GM23338 (cell line): ENCODE results near the gene AQP5. TPM values are rescaled to one million over a fixed set of nuclear protein-coding genes. Genes with fewer than 3 reads are reported as not detected.

Source experiments
- ATAC-seq: fragments of 200-7000 bp; cut with Tn5 transposase; 3 replicates; pipeline ENCODE4 v1.9.1; 2020
- DNase-seq: peaks from one replicate; pipeline ENCODE4 v3.0.0-alpha.2; 2015; ENCODE audit warnings: low spot score
- H2AFZ ChIP-seq: fragments of 200-600 bp; sonication (generic); 2 replicates; pipeline ENCODE4 v1.8.0; 2016; ENCODE audit warnings: antibody characterized with exemption, mild to moderate bottlenecking, moderate library complexity
- H3F3A ChIP-seq: fragments of 200-600 bp; sonication (generic); replicated peaks from 2 replicates; pipeline ENCODE4 v1.8.0; 2017; ENCODE audit warnings: antibody characterized with exemption, mixed run types, low read depth
- H3K27ac ChIP-seq: fragments of 200-600 bp; sonication (generic); 2 replicates; pipeline ENCODE4 v1.6.1; 2016; ENCODE audit warnings: low read depth
- H3K27me3 ChIP-seq: fragments of 200-600 bp; sonication (generic); 2 replicates; pipeline ENCODE4 v1.8.0; 2016; ENCODE audit warnings: mild to moderate bottlenecking, mixed run types, moderate library complexity; ENCODE audit not compliant: insufficient read depth
- H3K36me3 ChIP-seq: fragments of 200-600 bp; sonication (generic); 2 replicates; pipeline ENCODE4 v1.8.0; 2016; ENCODE audit warnings: mild to moderate bottlenecking; ENCODE audit not compliant: insufficient read depth
- H3K4me1 ChIP-seq: fragments of 200-600 bp; sonication (generic); 2 replicates; pipeline ENCODE4 v1.8.0; 2016; ENCODE audit warnings: mild to moderate bottlenecking, moderate library complexity; ENCODE audit not compliant: insufficient read depth
- H3K4me2 ChIP-seq: fragments of 200-600 bp; sonication (generic); 2 replicates; pipeline ENCODE4 v1.7.1; 2017; ENCODE audit warnings: mixed run types
- H3K4me3 ChIP-seq: fragments of 200-600 bp; sonication (generic); 2 replicates; pipeline ENCODE4 v1.6.1; 2016; ENCODE audit warnings: mixed run types
- H3K79me2 ChIP-seq: fragments of 200-600 bp; sonication (generic); replicated peaks from 2 replicates; pipeline ENCODE4 v1.8.0; 2017; ENCODE audit warnings: mild to moderate bottlenecking; ENCODE audit not compliant: insufficient read depth
- H3K9me2 ChIP-seq: fragments of 200-600 bp; sonication (generic); 2 replicates; pipeline ENCODE4 v1.8.0; 2017; ENCODE audit not compliant: insufficient read depth
- H4K20me1 ChIP-seq: fragments of 200-600 bp; sonication (generic); replicated peaks from 2 replicates; pipeline ENCODE4 v1.8.0; 2017; ENCODE audit warnings: mild to moderate bottlenecking; ENCODE audit not compliant: insufficient read depth
- H3K27ac Mint-ChIP-seq: 2 replicates; pipeline ENCODE4 v1.8.0; 2020; ENCODE audit warnings: inconsistent platforms, mild to moderate bottlenecking, moderate library complexity, mixed read lengths
- H3K27me3 Mint-ChIP-seq: 3 replicates; pipeline ENCODE4 v1.8.0; 2022; ENCODE audit warnings: low read depth, mild to moderate bottlenecking, moderate library complexity, mixed read lengths, inconsistent platforms; ENCODE audit not compliant: insufficient read depth, poor library complexity
- H3K36me3 Mint-ChIP-seq: 3 replicates; pipeline ENCODE4 v1.8.0; 2021; ENCODE audit warnings: low read depth, mild to moderate bottlenecking, inconsistent platforms, moderate library complexity, mixed read lengths
- H3K4me1 Mint-ChIP-seq: 3 replicates; pipeline ENCODE4 v1.8.0; 2020; ENCODE audit warnings: mild to moderate bottlenecking, inconsistent platforms, mixed read lengths
- H3K4me3 Mint-ChIP-seq: 3 replicates; pipeline ENCODE4 v1.8.0; 2021; ENCODE audit warnings: moderate library complexity, mild to moderate bottlenecking, inconsistent platforms, mixed read lengths
- H3K9me3 Mint-ChIP-seq: 3 replicates; pipeline ENCODE4 v1.8.0; 2020; ENCODE audit warnings: moderate library complexity, mild to moderate bottlenecking, inconsistent platforms, mixed read lengths
- CREB1 ChIP-seq: fragments of 250-450 bp; sonication (Bioruptor Pico); IDR thresholded peaks from 2 replicates; pipeline ENCODE4 v1.5.0; 2020; ENCODE audit warnings: low read depth, mild to moderate bottlenecking, moderate library complexity
- CTCF ChIP-seq, 2 experiments: fragments of 200-600 bp in 1 of 2; sonication (generic) in 1 of 2; conservative IDR thresholded peaks; 2 replicates each; pipeline versions ENCODE4 v1.5.1 to v1.6.1; 2016 to 2017; ENCODE audit warnings: antibody characterized with exemption in 2 of 2, low read depth in 2 of 2, mild to moderate bottlenecking in 2 of 2, moderate library complexity in 1 of 2
- ETS1 ChIP-seq: IDR thresholded peaks from 2 replicates; pipeline ENCODE4 v1.6.1; 2016; ENCODE audit warnings: antibody characterized with exemption
- EZH2 ChIP-seq: fragments of 200-600 bp; sonication (generic); IDR thresholded peaks from one replicate; pipeline ENCODE4 v1.8.0; 2017; ENCODE audit warnings: antibody characterized with exemption, mild to moderate bottlenecking, low read depth; ENCODE audit not compliant: unreplicated experiment
- EZH2phosphoT487 ChIP-seq: fragments of 200-600 bp; sonication (generic); IDR thresholded peaks from one replicate; pipeline ENCODE4 v1.8.1; 2018; ENCODE audit warnings: antibody characterized with exemption; ENCODE audit not compliant: unreplicated experiment
- JUNB ChIP-seq: IDR thresholded peaks from one replicate; pipeline ENCODE4 v1.6.1; 2016; ENCODE audit warnings: antibody characterized with exemption; ENCODE audit not compliant: unreplicated experiment
- NANOG ChIP-seq: IDR thresholded peaks from 2 replicates; pipeline ENCODE4 v1.6.1; 2016; ENCODE audit warnings: antibody characterized with exemption, borderline replicate concordance
- POLR2AphosphoS5 ChIP-seq: IDR thresholded peaks from 2 replicates; pipeline ENCODE4 v1.6.1; 2016; ENCODE audit warnings: antibody characterized with exemption, low read depth
- REST ChIP-seq: IDR thresholded peaks from one replicate; pipeline ENCODE4 v1.6.1; 2018; ENCODE audit warnings: antibody characterized with exemption; ENCODE audit not compliant: unreplicated experiment
- STAT1 ChIP-seq: IDR thresholded peaks from one replicate; pipeline ENCODE4 v1.6.1; 2016; ENCODE audit warnings: antibody characterized with exemption; ENCODE audit not compliant: unreplicated experiment
- ZNF114 ChIP-seq: fragments of 250-450 bp; sonication (Bioruptor Pico); IDR thresholded peaks from 2 replicates; pipeline ENCODE4 v1.5.0; 2020; ENCODE audit warnings: mild to moderate bottlenecking, moderate library complexity
- ZNF331 ChIP-seq: fragments of 250-450 bp; sonication (Bioruptor Pico); IDR thresholded peaks from 2 replicates; pipeline ENCODE4 v1.5.0; 2020; ENCODE audit warnings: low read depth, mild to moderate bottlenecking, moderate library complexity
- ZNF462 ChIP-seq: fragments of 250-450 bp; sonication (Bioruptor Pico); IDR thresholded peaks from 2 replicates; pipeline ENCODE4 v1.5.0; 2020; ENCODE audit warnings: mild to moderate bottlenecking, moderate library complexity
- polyA plus RNA-seq: library from polyadenylated mRNA; unstranded; fragments of >200 nt; fragmentation: Nextera tagmentation; extraction: Ambion mirVana; gene quantifications from 2 replicates; pipeline ENCODE4 v1.2.1, GENCODE V29; 2016
- total RNA-seq: library from RNA; depleted of rRNA; stranded (reverse); fragments of >200 nt; shearing (Covaris generic); gene quantifications from 2 replicates; pipeline ENCODE4 v1.2.3, GENCODE V29; 2014

AQP5 gene
- total and polyA plus RNA-seq, 2 experiments from 2014 or later = 1.3 to 2.2 TPM

GRCh38 chr12:49971141-49971540 is 9.5 kb downstream of the AQP5 start:
- TF ChIP-seq EZH2phosphoT487 (no peak), EZH2 (no peak), CTCF (conservative IDR thresholded peaks at IDR 0.05; ENCODE audit: low read depth in 2 of 2) (no peak), NANOG (no peak), JUNB (no peak), STAT1 (no peak), ZNF462 (CRISPR knock-in tag) (no peak), CREB1 (CRISPR knock-in tag) (no peak), REST (no peak), ZNF114 (CRISPR knock-in tag) (no peak), ETS1 (no peak), POLR2AphosphoS5 (no peak), ZNF331 (CRISPR knock-in tag) (no peak)
- Histone ChIP-seq H3K27ac (no peak overlapping the region), H3K4me3 (no peak overlapping the region), H3K36me3 (no peaks in the 10 kb centered on the region), H3K27me3 (peaks cover 15% of the 10 kb centered on the region), H3K79me2 (no peaks in the 10 kb centered on the region), H3K4me2 (no peak overlapping the region), H2AFZ (no peak overlapping the region), H4K20me1 (no peaks in the 10 kb centered on the region), H3K4me1 (peaks cover 4% of the 10 kb centered on the region; the same call in 1 of the 2 replicates), H3F3A (no peaks in the 10 kb centered on the region), H3K9me2 (no peaks in the 10 kb centered on the region)
- H3K4me1 Mint-ChIP-seq = peaks cover 10% of the 10 kb centered on the region
- H3K27ac Mint-ChIP-seq = no peak overlapping the region
- no peaks in the 10 kb centered on the region; the same call in 2 of the 3 replicates for H3K36me3 Mint-ChIP-seq
- no peaks in the 10 kb centered on the region for H3K9me3 Mint-ChIP-seq
- ATAC-seq (no peak), DNase-seq (no peak)
- no peak overlapping the region for H3K4me3 Mint-ChIP-seq
- peaks cover 14% of the 10 kb centered on the region for H3K27me3 Mint-ChIP-seq
